ENCODE data around the gene GDF2. TPM values are rescaled to one million over a fixed set of nuclear protein-coding genes. Genes with fewer than 3 reads are reported as not detected.

GDF2 gene
- total and polyA plus RNA-seq, 2 of the 4 experiments (the other 2 are of a cell fraction): under 0.01 TPM; not detected in 1

DNA sequence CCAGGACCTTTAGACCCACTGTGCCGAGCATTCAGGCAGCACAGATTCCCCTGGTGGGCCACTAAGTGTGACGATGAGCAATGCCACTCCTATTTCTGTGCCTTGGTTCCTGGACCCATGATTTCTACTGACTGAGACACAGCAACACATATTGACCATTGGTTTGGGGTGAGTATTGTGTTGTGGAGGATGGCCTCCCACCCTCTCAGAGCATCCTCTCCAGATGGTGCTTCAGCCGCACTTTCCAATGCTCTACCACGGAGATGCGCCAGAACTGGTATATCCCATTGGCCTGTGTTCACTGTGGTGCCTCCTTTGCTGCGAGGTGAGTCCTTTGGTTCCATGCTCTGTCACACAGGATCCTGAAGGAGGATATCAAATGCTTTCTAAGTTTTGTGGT is 32.3 kb upstream of the GDF2 start:
- Histone ChIP-seq H3K18ac (ENCODE audit: low read depth, low read length) (no peak overlapping the region), H3K79me1 (ENCODE audit: low read depth in 1 of 2, low read length in 2 of 2) (no peaks in the 10 kb centered on the region), H2AFZ (replicated peaks; ENCODE audit: low read length, poor library complexity) (no peak overlapping the region), H2AK9ac (replicated peaks; ENCODE audit: low read depth, low read length, poor library complexity) (no peak overlapping the region), H3K36me3 (ENCODE audit: control insufficient read depth, insufficient read depth, low read length) (no peaks in the 10 kb centered on the region), H3K4me1 (ENCODE audit: control insufficient read depth, insufficient read depth, low read length) (no peaks in the 10 kb centered on the region), H3K4ac (ENCODE audit: low read depth, low read length) (no peak overlapping the region), H4K8ac (ENCODE audit: low read depth in 2 of 2, low read length in 2 of 2) (no peak overlapping the region), H3K14ac (replicated peaks; ENCODE audit: low read depth, low read length) (no peak overlapping the region), H3K56ac (ENCODE audit: extremely low read depth, insufficient read depth, low read length) (no peak overlapping the region), H3K23ac (ENCODE audit: low read depth, low read length) (no peak overlapping the region), H3K9ac (ENCODE audit: low read depth, low read length) (no peak overlapping the region), H3K9me3 (ENCODE audit: control insufficient read depth, insufficient read depth, low read length) (no peaks in the 10 kb centered on the region; the same call in 1 of the 2 replicates), H2BK5ac (ENCODE audit: low read depth, low read length, poor library complexity, severe bottlenecking) (no peak overlapping the region), H4K5ac (ENCODE audit: low read depth, low read length) (no peak overlapping the region), H2BK20ac (ENCODE audit: low read depth, low read length) (no peak overlapping the region), H3K9me1 (ENCODE audit: insufficient read depth, low read length) (no peaks in the 10 kb centered on the region; the same call in 1 of the 2 replicates), H3K4me3 (ENCODE audit: insufficient read depth, low read depth, low read length) (no peak overlapping the region), H2AK5ac (ENCODE audit: low read depth, low read length) (no peak overlapping the region), H2BK120ac (ENCODE audit: low read depth, low read length) (no peak overlapping the region), H4K20me1 (ENCODE audit: insufficient read depth, low read length) (no peaks in the 10 kb centered on the region), H3K27ac (ENCODE audit: insufficient read depth, low read length) (no peak overlapping the region), H3K4me2 (ENCODE audit: low read depth, low read length) (no peak overlapping the region), H4K91ac (ENCODE audit: insufficient read depth, low read depth, low read length) (no peak overlapping the region), H2BK15ac (ENCODE audit: low read depth, low read length) (no peak overlapping the region), H3K27me3 (ENCODE audit: control insufficient read depth, insufficient read depth, low read length) (peaks cover 42% of the 10 kb centered on the region)
- in situ Hi-C loops (cut with MboI; ENCODE audit: low sequenced_read_pairs) (no loop called here), dilution Hi-C loops (cut with HindIII; ENCODE audit: low sequenced_read_pairs, unreplicated experiment) (no loop called here), intact Hi-C loops (cut with micrococcal nuclease) (no loop called here)
- DNase-seq: no peak
- 94% methylated on average over 2 of the region's 6 CpGs; no CpG with 5 or more reads in 1 of the 2 experiments for WGBS, 2 experiments (ENCODE audit: extremely low coverage in 2 of 2, insufficient read length in 1 of 2)
- TF ChIP-seq FOS (IDR thresholded peaks at IDR 0.05; ENCODE audit: low read depth, low read length) (no peak), NFE2L2 (IDR thresholded peaks at IDR 0.05; ENCODE audit: low read depth, low read length) (no peak), MXI1 (IDR thresholded peaks at IDR 0.05; ENCODE audit: borderline replicate concordance, low read depth, low read length) (no peak), SMC3 (IDR thresholded peaks at IDR 0.05; ENCODE audit: low read depth, low read length) (no peak), CTCF (conservative IDR thresholded peaks at IDR 0.05; ENCODE audit: low read depth, low read length) (no peak)
- ChIA-PET CTCF (no interaction called here), POLR2A (ENCODE audit: unreplicated experiment) (no interaction called here)
- BruUV-seq (replicated peaks): no TSS peak
- no peak for ATAC-seq (ENCODE audit: low read depth)
